Heart left ventricle (tissue), 16 donors: ENCODE results near the gene BCAN. TPM values are rescaled to one million over a fixed set of nuclear protein-coding genes. Genes with fewer than 3 reads are reported as not detected.
A peak's percentile ranks its signal among the peaks of the same experiment; 100 is the strongest.

Experiments used
- ATAC-seq, 4 donors: fragments of 200-7000 bp; cut with Tn5 transposase; one replicate each; pipeline ENCODE4 v1.9.1; 2020 to 2022; ENCODE audit warnings: moderate library complexity in 4 of 4, mild to moderate bottlenecking in 3 of 4, moderate number of reproducible peaks in 1 of 4
- DNase-seq, 5 donors: peaks; one replicate each; pipeline ENCODE4 v3.0.0-alpha.2; 2020
- H3K27ac ChIP-seq, 12 donors: fragments of 200-600 bp; sonication (generic) in 4 of 12; one replicate each; pipeline versions ENCODE4 v1.5.0 to v1.8.0; 2016 to 2022; ENCODE audit warnings: mild to moderate bottlenecking in 2 of 12
- H3K27me3 ChIP-seq, 9 donors: fragments of 200-600 bp; sonication (generic) in 2 of 9; one replicate each; pipeline versions ENCODE4 v1.5.1 to v1.8.0; 2016 to 2022; ENCODE audit warnings: mild to moderate bottlenecking in 3 of 9
- H3K36me3 ChIP-seq, 9 donors: fragments of 200-600 bp; sonication (generic) in 2 of 9; one replicate each; pipeline versions ENCODE4 v1.5.0 to v1.8.0; 2018 to 2022; ENCODE audit warnings: mild to moderate bottlenecking in 2 of 9
- H3K4me1 ChIP-seq, 12 donors: fragments of 200-600 bp; sonication (generic) in 4 of 12; one replicate each; pipeline versions ENCODE4 v1.5.0 to v1.8.0; 2016 to 2022; ENCODE audit warnings: mild to moderate bottlenecking in 3 of 12
- H3K4me3 ChIP-seq, 12 donors: fragments of 200-600 bp; sonication (generic) in 4 of 12; one replicate each; pipeline versions ENCODE4 v1.5.0 to v1.8.0; 2017 to 2022; ENCODE audit warnings: mild to moderate bottlenecking in 9 of 12, moderate library complexity in 4 of 12
- H3K9me3 ChIP-seq, 12 donors: fragments of 200-600 bp; sonication (generic) in 4 of 12; one replicate each; pipeline versions ENCODE4 v1.5.0 to v1.8.0; 2016 to 2022; ENCODE audit warnings: mild to moderate bottlenecking in 1 of 12
- CTCF ChIP-seq, 12 donors: fragments of 200-600 bp; sonication (generic) in 4 of 12; IDR thresholded peaks; one replicate each; pipeline versions ENCODE4 v1.5.0 to v1.8.0; 2018 to 2022; ENCODE audit warnings: antibody characterized with exemption in 12 of 12, mild to moderate bottlenecking in 5 of 12
- POLR2A ChIP-seq, 2 donors: fragments of 450-650 bp; IDR thresholded peaks; one replicate each; pipeline ENCODE4 v1.6.1; 2017; ENCODE audit warnings: antibody characterized with exemption in 2 of 2, mild to moderate bottlenecking in 2 of 2, moderate library complexity in 2 of 2
- WGBS, 4 donors: extraction: QIAGEN DNeasy Blood & Tissue Kit in 2 of 4; methylation state at CpG; one replicate each; pipeline versions ENCODE4 v1.1.5 to v1.1.7; 2013 to 2018; 5-methylcytosine and 5-hydroxymethylcytosine counted together
- intact Hi-C, 10 donors: fragments of 100-400 bp; cut with DNase I; formaldehyde crosslinking; loops; one replicate each; pipeline versions ENCODE4 v1.11.1 to v1.14.2; 2022
- polyA plus RNA-seq, 2 donors: library from polyadenylated mRNA; stranded (reverse); fragments of 200-250 nt; gene quantifications; one replicate each; pipeline ENCODE4 v1.2.3, GENCODE V29; 2013
- total RNA-seq, 9 donors: library from RNA; depleted of rRNA in 2 of 9; stranded (reverse); fragments of >200 nt in 2 of 9; fragmentation: NEBNext Ultra II Directional in 3 of 9; extraction: Animal tissue kit (Norgen Biotek cat#: 25700) in 3 of 9; gene quantifications; one replicate each; pipeline versions ENCODE4 v1.1.0 to v1.2.4, GENCODE V29; 2016 to 2023
- donor health status: ischemic (EF 13 %, LVEDD 7.1; RV severe dilation, severe dysfunction).
- donor health status: healthy with polysubstance abuse.
- donor health status: DM: no; HTN: yes; CAD: no.
- donor health status: DM: no; HTN: no; CAD: no.
- donor health status: ischemic (EF 25% LVEDD 6.9; RV normal size, moderate dysfunction).
- donor health status: ischemic (EF 25% LVEDD 5.7; RV mildly dilated, moderate dysfunction).
- donor health status: healthy.
- donor health status: DM: yes; HTN: yes; CAD: no.
- donor health status: ischemic (EF 35%, LVEDD 5.7; RV mildly dilated, moderate dysfunction).
- donor health status: nonischemic (EF 11% LVEDD 7.7; RV severe dilation, severe dysfunction).
- donor health status: DM: yes; HTN: yes; CAD: no.
- donor health status: PGD.
- donor health status: ischemic (EF 29% LVEDD 5.4; RV normal size, mild dysfunction).
- donor health status: nonischemic (EF 23%, LVEDD 6.1; RV moderate dilation, normal function).

BCAN gene
- total and polyA plus RNA-seq, 11 donors: 0.09 to 0.27 (median 0.13) TPM; not detected in 5

- no peak for DNase-seq
- TF ChIP-seq POLR2A (IDR thresholded peaks at IDR 0.05) (no peak), CTCF (IDR thresholded peaks at IDR 0.05) (no peak)
- H3K27me3 ChIP-seq: peaks cover 3 to 54% (median 44%) of the 10 kb centered on the region in 9 donors
- no peak overlapping the region for H3K27ac ChIP-seq
- H3K9me3 ChIP-seq: no peaks in the 10 kb centered on the region
- intact Hi-C loops: loop anchor here in 1 of 10 donors (10.0 kb wide), 1 partner anchor 102 kb away; the partner anchor contains the start of genes ISG20L2 and METTL25B
- H3K36me3 ChIP-seq: no peaks in the 10 kb centered on the region
- H3K4me1 ChIP-seq: peaks cover 5 to 36% (median 23%) of the 10 kb centered on the region in 12 donors
- no peak for ATAC-seq
- WGBS, 4 donors: 80 to 91% (median 85%) methylated on average over 6 of the region's 6 CpGs
- H3K4me3 ChIP-seq: no peak overlapping the region
Measured at GRCh38 chr1:156622581-156623297, 19.2 kb upstream of the BCAN start.

GRCh38 chr1:156623946-156624813 lies 17.7 kb upstream of the BCAN start:
- peak overlapping the region; percentile 26 to 59 (median 50) for H3K4me3 ChIP-seq
- H3K27me3 ChIP-seq: peaks cover 3 to 54% (median 49%) of the 10 kb centered on the region in 9 donors
- no peak for TF ChIP-seq POLR2A (IDR thresholded peaks at IDR 0.05)
- peak in 9 of 12 donors; percentile 3 to 53 (median 35) for TF ChIP-seq CTCF (IDR thresholded peaks at IDR 0.05)
- ATAC-seq (peak; percentile 20 to 82 (median 78)), DNase-seq (peak; percentile 49 to 77 (median 70))
- peaks cover 5 to 36% (median 23%) of the 10 kb centered on the region in 12 donors for H3K4me1 ChIP-seq
- H3K27ac ChIP-seq: peak overlapping the region in 11 of 12 donors; percentile 2 to 81 (median 59)
- H3K36me3 ChIP-seq: no peaks in the 10 kb centered on the region
- intact Hi-C loops: loop anchor here in 3 of 10 donors (2.0 to 10.0 kb wide), 3 partner anchors 33 to 101 kb away; partner anchors contain the start of genes ISG20L2 (in 1 of the 3) and METTL25B (in 1 of the 3)
- no peaks in the 10 kb centered on the region for H3K9me3 ChIP-seq
- 1 to 2% (median 1%) methylated on average over 58 to 87 of the region's 87 CpGs for WGBS, 4 donors

GRCh38 chr1:156624814-156625435 lies 17.0 kb upstream of the BCAN start:
- TF ChIP-seq CTCF (IDR thresholded peaks at IDR 0.05): no peak
- no peak for TF ChIP-seq POLR2A (IDR thresholded peaks at IDR 0.05)
- Histone ChIP-seq H3K4me1 (peaks cover 5 to 36% (median 23%) of the 10 kb centered on the region in 12 donors), H3K9me3 (no peaks in the 10 kb centered on the region), H3K27ac (peak overlapping the region in 11 of 12 donors; percentile 2 to 81 (median 59)), H3K27me3 (peaks cover 3 to 61% (median 45%) of the 10 kb centered on the region in 9 donors), H3K36me3 (no peaks in the 10 kb centered on the region), H3K4me3 (peak overlapping the region; percentile 26 to 59 (median 50))
- peak in 2 of 4 donors; percentile 4 to 23 for ATAC-seq
- intact Hi-C loops: loop anchor here in 7 of 10 donors (1.0 to 10.0 kb wide), 6 partner anchors 32 to 102 kb away; partner anchors contain the start of genes ISG20L2 (in 2 of the 7), METTL25B (in 2 of the 7) and NES (in 1 of the 7)
- DNase-seq: no peak
- 1 to 6% (median 2%) methylated on average over 29 to 55 of the region's 55 CpGs for WGBS, 4 donors
